ENCODE results near the gene PALD1.
"Not testable (repeated sequence)": the region's sequence is repeated elsewhere in the genome, so short reads cannot be mapped to it uniquely, and the experiment has no call there.

PALD1 gene

GRCh38 chr10:70602665-70603448 lies 124.3 kb downstream of the PALD1 start, which contains the start of gene PRF1:
Gene PRF1, minus strand, starts transcription at chr10:70602741. Its CDS starts 1,839 bp downstream, at chr10:70600902.
- DNase-seq (ENCODE audit: low read depth in 2 of 2) = peak; percentile 81 to 89

- DNase-seq (ENCODE audit: low read depth in 2 of 2) = peak; percentile 47 to 75
Measured at GRCh38 chr10:70603449-70603801, 124.9 kb downstream of the PALD1 start.

GRCh38 chr10:70604106-70604505 lies 125.5 kb downstream of the PALD1 start:
- DNase-seq (ENCODE audit: low read depth in 2 of 2) = no peak

GRCh38 chr10:70605161-70605560 lies 126.6 kb downstream of the PALD1 start:
- DNase-seq (ENCODE audit: low read depth in 2 of 2) = no peak

GRCh38 chr10:70607936-70608335 lies 129.4 kb downstream of the PALD1 start:
- no peak for DNase-seq (ENCODE audit: low read depth in 2 of 2)

- no peak for DNase-seq (ENCODE audit: low read depth in 2 of 2)
Measured at GRCh38 chr10:70613941-70614340, 135.4 kb downstream of the PALD1 start.

GRCh38 chr10:70614364-70614763 lies 135.8 kb downstream of the PALD1 start:
- DNase-seq (ENCODE audit: low read depth in 2 of 2) = not testable (repeated sequence)

GRCh38 chr10:70615211-70615610 lies 136.6 kb downstream of the PALD1 start:
- no peak for DNase-seq (ENCODE audit: low read depth in 2 of 2)

GRCh38 chr10:70615784-70616522 lies 137.4 kb downstream of the PALD1 start:
- no peak for DNase-seq (ENCODE audit: low read depth in 2 of 2)

- DNase-seq (ENCODE audit: low read depth in 2 of 2) = no peak
Measured at GRCh38 chr10:70616761-70617160, 138.2 kb downstream of the PALD1 start.
